Suprapubic skin (tissue), 4 donors: ENCODE results near the gene TP53TG5. TPM values are rescaled to one million over a fixed set of nuclear protein-coding genes. Genes with fewer than 3 reads are reported as not detected.

Experiments used
- DNase-seq, 2 donors: peaks; one replicate each; pipeline ENCODE4 v3.0.0-alpha.2; 2019; ENCODE audit warnings: low spot score in 2 of 2
- H3K27ac ChIP-seq: fragments of 200-600 bp; sonication (generic); one replicate; pipeline ENCODE4 v1.5.1; 2019
- H3K27me3 ChIP-seq: fragments of 200-600 bp; sonication (generic); one replicate; pipeline ENCODE4 v1.5.1; 2019
- H3K36me3 ChIP-seq: fragments of 200-600 bp; sonication (generic); one replicate; pipeline ENCODE4 v1.5.1; 2019
- H3K4me1 ChIP-seq: fragments of 200-600 bp; sonication (generic); one replicate; pipeline ENCODE4 v1.5.1; 2019
- H3K4me3 ChIP-seq: fragments of 200-600 bp; sonication (generic); one replicate; pipeline ENCODE4 v1.5.1; 2019; ENCODE audit warnings: mild to moderate bottlenecking
- H3K9me3 ChIP-seq: fragments of 200-600 bp; sonication (generic); one replicate; pipeline ENCODE4 v1.5.1; 2019
- EP300 ChIP-seq: sonication (generic); formaldehyde crosslinking; IDR thresholded peaks from one replicate; pipeline ENCODE4 v1.6.1; 2017; ENCODE audit warnings: antibody characterized with exemption
- POLR2A ChIP-seq, 2 donors: fragments of 450-650 bp; IDR thresholded peaks; one replicate each; pipeline ENCODE4 v1.6.1; 2017; ENCODE audit warnings: antibody characterized with exemption in 2 of 2, mild to moderate bottlenecking in 2 of 2, moderate library complexity in 2 of 2
- POLR2AphosphoS5 ChIP-seq, 3 donors: sonication (generic); formaldehyde crosslinking; IDR thresholded peaks; one replicate each; pipeline ENCODE4 v1.6.1; 2017; ENCODE audit warnings: antibody characterized with exemption in 3 of 3
- WGBS: methylation state at CpG from one replicate; pipeline ENCODE4 v1.1.5; 2018; 5-methylcytosine and 5-hydroxymethylcytosine counted together
- total RNA-seq, 4 donors: library from RNA; depleted of rRNA; stranded (reverse); fragments of >200 nt; gene quantifications; one replicate each; pipeline ENCODE4 v1.1.0, GENCODE V29; 2016
- TF ChIP-seq, protein P1 (sequence below), 2 donors: fragments of 200-600 bp in 1 of 2; fragments of 450-650 bp in 1 of 2; sonication (generic) in 1 of 2; IDR thresholded peaks; one replicate each; pipeline ENCODE4 v1.5.1; 2016 to 2019; ENCODE audit warnings: antibody characterized with exemption in 2 of 2, mild to moderate bottlenecking in 1 of 2, moderate library complexity in 1 of 2

TP53TG5 gene
- total RNA-seq, 4 donors from 2014 or later, result 0.32 TPM; not detected in 3

- Histone ChIP-seq H3K9me3 (no peaks in the 10 kb centered on the region), H3K36me3 (peaks cover 54% of the 10 kb centered on the region), H3K4me1 (no peaks in the 10 kb centered on the region), H3K27ac (no peak overlapping the region), H3K27me3 (no peaks in the 10 kb centered on the region), H3K4me3 (no peak overlapping the region)
- no peak for DNase-seq
- TF ChIP-seq, protein P1, sequence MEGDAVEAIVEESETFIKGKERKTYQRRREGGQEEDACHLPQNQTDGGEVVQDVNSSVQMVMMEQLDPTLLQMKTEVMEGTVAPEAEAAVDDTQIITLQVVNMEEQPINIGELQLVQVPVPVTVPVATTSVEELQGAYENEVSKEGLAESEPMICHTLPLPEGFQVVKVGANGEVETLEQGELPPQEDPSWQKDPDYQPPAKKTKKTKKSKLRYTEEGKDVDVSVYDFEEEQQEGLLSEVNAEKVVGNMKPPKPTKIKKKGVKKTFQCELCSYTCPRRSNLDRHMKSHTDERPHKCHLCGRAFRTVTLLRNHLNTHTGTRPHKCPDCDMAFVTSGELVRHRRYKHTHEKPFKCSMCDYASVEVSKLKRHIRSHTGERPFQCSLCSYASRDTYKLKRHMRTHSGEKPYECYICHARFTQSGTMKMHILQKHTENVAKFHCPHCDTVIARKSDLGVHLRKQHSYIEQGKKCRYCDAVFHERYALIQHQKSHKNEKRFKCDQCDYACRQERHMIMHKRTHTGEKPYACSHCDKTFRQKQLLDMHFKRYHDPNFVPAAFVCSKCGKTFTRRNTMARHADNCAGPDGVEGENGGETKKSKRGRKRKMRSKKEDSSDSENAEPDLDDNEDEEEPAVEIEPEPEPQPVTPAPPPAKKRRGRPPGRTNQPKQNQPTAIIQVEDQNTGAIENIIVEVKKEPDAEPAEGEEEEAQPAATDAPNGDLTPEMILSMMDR (IDR thresholded peaks at IDR 0.05), result no peak
- no peak for TF ChIP-seq POLR2A (IDR thresholded peaks at IDR 0.05)
- no peak for TF ChIP-seq EP300
- no peak for TF ChIP-seq POLR2AphosphoS5 (IDR thresholded peaks at IDR 0.05)
- WGBS, result 62% methylated on average over 6 of the region's 6 CpGs
Observed at GRCh38 chr20:45325371-45325770, 52.8 kb downstream of the TP53TG5 start.

- no peak for DNase-seq
- Histone ChIP-seq H3K27me3 (no peaks in the 10 kb centered on the region), H3K4me3 (no peak overlapping the region), H3K9me3 (no peaks in the 10 kb centered on the region), H3K27ac (no peak overlapping the region), H3K36me3 (peaks cover 38% of the 10 kb centered on the region), H3K4me1 (peaks cover 5% of the 10 kb centered on the region)
- TF ChIP-seq POLR2AphosphoS5 (IDR thresholded peaks at IDR 0.05) (no peak), POLR2A (IDR thresholded peaks at IDR 0.05) (no peak), EP300 (no peak)
- TF ChIP-seq, protein P1 (IDR thresholded peaks at IDR 0.05), result no peak
Observed at GRCh38 chr20:45323731-45324130, 54.4 kb downstream of the TP53TG5 start.

DNA sequence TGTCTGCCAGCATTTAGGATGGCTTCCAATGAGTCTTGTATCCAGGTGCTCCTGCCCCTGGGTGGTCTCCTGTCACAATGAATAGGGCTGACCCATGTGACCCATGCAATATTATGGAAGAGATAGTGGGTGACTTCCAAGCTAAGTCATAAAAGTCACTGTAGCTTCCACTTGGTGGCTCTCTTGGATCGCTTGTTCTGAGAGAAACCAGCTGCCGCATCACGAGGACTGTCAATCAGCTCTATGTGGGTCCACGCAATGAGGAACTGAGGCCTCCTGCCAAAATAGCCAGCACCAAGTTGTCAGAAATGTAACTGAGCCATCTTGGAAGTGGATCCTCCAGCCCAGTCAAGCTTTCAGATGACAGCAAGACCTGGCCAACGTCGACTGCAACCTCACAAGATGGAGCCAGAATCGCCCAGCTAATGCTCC, 55.2 kb downstream of the TP53TG5 start:
- Histone ChIP-seq H3K36me3 (peaks cover 30% of the 10 kb centered on the region), H3K4me1 (peaks cover 5% of the 10 kb centered on the region), H3K27me3 (no peaks in the 10 kb centered on the region), H3K9me3 (no peaks in the 10 kb centered on the region), H3K27ac (no peak overlapping the region), H3K4me3 (no peak overlapping the region)
- no peak for DNase-seq
- no peak for TF ChIP-seq EP300
- 54% methylated on average over 7 of the region's 7 CpGs for WGBS

Other genes starting within 250 kb of the TP53TG5 start
- 10 to 100 TPM in 2 of 4 donors, 1 to 10 TPM in 2; 2.6 to 98.2 (median 8.0) TPM for gene PI3, start 203.4 kb downstream of the TP53TG5 start, total RNA-seq
- not detected for gene SEMG1, start 171.3 kb downstream of the TP53TG5 start, total RNA-seq
- gene SEMG2, start 157.0 kb downstream of the TP53TG5 start, total RNA-seq, result under 1 TPM in 1 of 4 donors, not detected in 3; 0.25 TPM
- gene SLPI, start 123.8 kb downstream of the TP53TG5 start, total RNA-seq, result 100 to 1,000 TPM in 3 of 4 donors, 10 to 100 TPM in 1; 97.4 to 632 (median 292) TPM
- not detected for gene RBPJL, start 71.5 kb downstream of the TP53TG5 start, total RNA-seq
- 1 to 10 TPM in 1 of 4 donors, under 1 TPM in 2, not detected in 1; 0.25 to 1.5 (median 0.94) TPM for gene MATN4, start 70.0 kb downstream of the TP53TG5 start, total RNA-seq
- gene SDC4, start 29.9 kb downstream of the TP53TG5 start, total RNA-seq, result 100 to 1,000 TPM; 156 to 255 (median 216) TPM
- gene SYS1, start 15.2 kb downstream of the TP53TG5 start, total RNA-seq, result 10 to 100 TPM; 30.9 to 49.5 (median 38.7) TPM
- 10 to 100 TPM; 42.4 to 72.3 (median 49.7) TPM for gene DBNDD2, start 30.0 kb upstream of the TP53TG5 start, total RNA-seq
- 10 to 100 TPM; 44.6 to 77.8 (median 51.8) TPM for gene PIGT, start 37.8 kb upstream of the TP53TG5 start, total RNA-seq
- 10 to 100 TPM; 29.6 to 58.0 (median 34.1) TPM for gene WFDC2, start 91.4 kb upstream of the TP53TG5 start, total RNA-seq
- 1 to 10 TPM in 1 of 4 donors, not detected in 3; 3.2 TPM for gene SPINT3, start 137.3 kb upstream of the TP53TG5 start, total RNA-seq
- gene WFDC6, start 161.2 kb upstream of the TP53TG5 start, total RNA-seq, result 1 to 10 TPM in 1 of 4 donors, not detected in 3; 1.6 TPM
- under 1 TPM in 1 of 4 donors, not detected in 3; 0.42 TPM for gene EPPIN, start 169.1 kb upstream of the TP53TG5 start, total RNA-seq
- not detected for gene WFDC8, start 201.0 kb upstream of the TP53TG5 start, total RNA-seq